Liver (tissue), 9 donors: ENCODE measurements around the gene EPB41L4A. TPM values are rescaled to one million over a fixed set of nuclear protein-coding genes. Genes with fewer than 3 reads are reported as not detected.

Source experiments
- DNase-seq: peaks from one replicate; pipeline ENCODE4 v3.0.0-alpha.2; 2017; ENCODE audit warnings: low spot score
- H3K27ac ChIP-seq, 2 donors: one replicate each; pipeline ENCODE4 v1.7.0; 2013; ENCODE audit warnings: inconsistent platforms in 2 of 2, low read length in 2 of 2, control low read depth in 1 of 2, low read depth in 1 of 2, mild to moderate bottlenecking in 1 of 2
- H3K27me3 ChIP-seq, 4 donors: one replicate each; pipeline versions ENCODE4 v1.6.1 to v1.7.0; 2013; ENCODE audit warnings: low read length in 3 of 4, inconsistent platforms in 1 of 4, mild to moderate bottlenecking in 1 of 4, moderate library complexity in 1 of 4; ENCODE audit not compliant: control insufficient read depth in 4 of 4, insufficient read depth in 4 of 4
- H3K36me3 ChIP-seq, 4 donors: one replicate each; pipeline versions ENCODE4 v1.6.1 to v1.7.0; 2013; ENCODE audit warnings: low read length in 3 of 4, mild to moderate bottlenecking in 3 of 4, low read depth in 1 of 4, moderate library complexity in 1 of 4; ENCODE audit not compliant: control insufficient read depth in 4 of 4, insufficient read depth in 3 of 4
- H3K4me1 ChIP-seq, 4 donors: one replicate each; pipeline versions ENCODE4 v1.6.1 to v1.7.0; 2013; ENCODE audit warnings: low read length in 3 of 4, mild to moderate bottlenecking in 3 of 4, moderate library complexity in 1 of 4; ENCODE audit not compliant: control insufficient read depth in 4 of 4, insufficient read depth in 4 of 4
- H3K4me3 ChIP-seq, 3 donors: one replicate each; pipeline versions ENCODE4 v1.6.1 to v1.7.0; 2013; ENCODE audit warnings: low read length in 3 of 3, control low read depth in 1 of 3, low read depth in 1 of 3, mild to moderate bottlenecking in 1 of 3
- H3K9ac ChIP-seq, 2 donors: one replicate each; pipeline ENCODE4 v1.7.0; 2013; ENCODE audit warnings: low read length in 2 of 2, mild to moderate bottlenecking in 2 of 2, moderate library complexity in 2 of 2, control low read depth in 1 of 2, low read depth in 1 of 2
- H3K9me3 ChIP-seq, 4 donors: one replicate each; pipeline versions ENCODE4 v1.6.1 to v1.7.0; 2013; ENCODE audit warnings: low read length in 3 of 4; ENCODE audit not compliant: control insufficient read depth in 4 of 4
- EGR1 ChIP-seq, 2 donors: IDR thresholded peaks; 2 replicates each; pipeline ENCODE4 v1.6.1; 2016 to 2018; ENCODE audit warnings: antibody characterized with exemption in 2 of 2, low read depth in 2 of 2
- FOXA1 ChIP-seq: IDR thresholded peaks from 2 replicates; pipeline ENCODE4 v1.6.1; 2016; ENCODE audit warnings: antibody characterized with exemption
- FOXA2 ChIP-seq: IDR thresholded peaks from 2 replicates; pipeline ENCODE4 v1.6.1; 2016; ENCODE audit warnings: antibody characterized with exemption
- GABPA ChIP-seq, 2 donors: IDR thresholded peaks in 1 of 2; conservative IDR thresholded peaks in 1 of 2; 2 replicates each; pipeline ENCODE4 v1.6.1; 2016; ENCODE audit warnings: antibody characterized with exemption in 2 of 2, mild to moderate bottlenecking in 1 of 2, moderate library complexity in 1 of 2
- HNF4A ChIP-seq, 2 donors: conservative IDR thresholded peaks; 2 replicates each; pipeline ENCODE4 v1.6.1; 2016; ENCODE audit warnings: antibody characterized with exemption in 2 of 2, mild to moderate bottlenecking in 2 of 2
- HNF4G ChIP-seq: IDR thresholded peaks from 2 replicates; pipeline ENCODE4 v1.6.1; 2016; ENCODE audit warnings: antibody characterized with exemption
- NR2F2 ChIP-seq: IDR thresholded peaks from 2 replicates; pipeline ENCODE4 v1.6.1; 2016; ENCODE audit warnings: antibody characterized with exemption
- RXRA ChIP-seq, 2 donors: IDR thresholded peaks; 2 replicates each; pipeline ENCODE4 v1.6.1; 2017 to 2018; ENCODE audit warnings: antibody characterized with exemption in 2 of 2, mild to moderate bottlenecking in 1 of 2
- SP1 ChIP-seq: IDR thresholded peaks from 2 replicates; pipeline ENCODE4 v1.6.1; 2018; ENCODE audit warnings: antibody characterized with exemption, mild to moderate bottlenecking
- TAF1 ChIP-seq: conservative IDR thresholded peaks from 2 replicates; pipeline ENCODE4 v1.6.1; 2016; ENCODE audit warnings: antibody characterized with exemption, mild to moderate bottlenecking
- WGBS: extraction: QIAGEN DNeasy Blood & Tissue Kit; methylation state at CpG from one replicate; pipeline ENCODE4 v1.1.7; 2013; 5-methylcytosine and 5-hydroxymethylcytosine counted together
- polyA plus RNA-seq, 2 donors: library from polyadenylated mRNA; stranded (reverse) in 1 of 2; unstranded in 1 of 2; fragments of 200-250 nt in 1 of 2; fragments of >200 nt in 1 of 2; fragmentation: Nextera tagmentation in 1 of 2; extraction: Ambion mirVana in 1 of 2; gene quantifications; one replicate each; pipeline versions ENCODE4 v1.2.1 to v1.2.3, GENCODE V29; 2013 to 2015
- total RNA-seq, 2 donors: library from RNA; depleted of rRNA; stranded (reverse); fragments of >200 nt; gene quantifications; one replicate each; pipeline ENCODE4 v1.2.3, GENCODE V29; 2014
- TF ChIP-seq, protein P1 (sequence below): IDR thresholded peaks from 2 replicates; pipeline ENCODE4 v1.6.1; 2016; ENCODE audit warnings: antibody characterized with exemption
- TF ChIP-seq, protein P2 (sequence below): IDR thresholded peaks from 2 replicates; pipeline ENCODE4 v1.6.1; 2016; ENCODE audit warnings: antibody characterized with exemption
- TF ChIP-seq, protein P3 (sequence below): IDR thresholded peaks from 2 replicates; pipeline ENCODE4 v1.6.1; 2016; ENCODE audit warnings: antibody characterized with exemption
- TF ChIP-seq, protein P4 (sequence below): IDR thresholded peaks from 2 replicates; pipeline ENCODE4 v1.6.1; 2016; ENCODE audit warnings: antibody characterized with exemption, mild to moderate bottlenecking
- donor health status: healthy.
- donor health status: healthy.
- donor health status: healthy.
- donor health status: healthy.
- donor health status: healthy.

The EPB41L4A gene
- total and polyA plus RNA-seq, 4 donors = 1.1 to 8.0 (median 3.9) TPM

DNA sequence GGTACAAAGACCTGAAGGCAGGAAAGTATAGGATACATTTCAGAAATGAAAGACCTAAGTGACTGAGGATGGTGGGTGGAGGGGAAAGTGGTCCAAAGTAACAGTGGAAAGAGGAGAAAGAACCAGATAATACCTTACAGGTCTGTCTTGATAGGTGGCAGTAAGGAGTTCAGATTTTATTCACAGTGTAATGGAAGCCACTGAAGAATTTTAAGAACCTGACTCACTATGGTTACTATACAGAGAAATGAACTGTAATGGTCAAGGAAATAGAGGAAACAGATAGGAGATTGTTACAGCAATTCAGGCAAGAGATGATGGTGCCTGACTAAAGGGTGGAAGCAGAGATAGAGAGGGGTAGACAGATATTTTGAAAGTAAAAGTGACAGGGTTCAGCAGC is 46.5 kb downstream of the EPB41L4A start:
- no peak overlapping the region for H3K27ac ChIP-seq
- no peak overlapping the region for H3K9ac ChIP-seq
- DNase-seq = no peak
- TF ChIP-seq HNF4G (no peak), TAF1 (no peak), HNF4A (conservative IDR thresholded peaks at IDR 0.05) (no peak), GABPA (IDR thresholded peaks at IDR 0.05 in 1 of 2, conservative IDR thresholded peaks at IDR 0.05 in 1 of 2) (no peak)
- TF ChIP-seq, protein P1, sequence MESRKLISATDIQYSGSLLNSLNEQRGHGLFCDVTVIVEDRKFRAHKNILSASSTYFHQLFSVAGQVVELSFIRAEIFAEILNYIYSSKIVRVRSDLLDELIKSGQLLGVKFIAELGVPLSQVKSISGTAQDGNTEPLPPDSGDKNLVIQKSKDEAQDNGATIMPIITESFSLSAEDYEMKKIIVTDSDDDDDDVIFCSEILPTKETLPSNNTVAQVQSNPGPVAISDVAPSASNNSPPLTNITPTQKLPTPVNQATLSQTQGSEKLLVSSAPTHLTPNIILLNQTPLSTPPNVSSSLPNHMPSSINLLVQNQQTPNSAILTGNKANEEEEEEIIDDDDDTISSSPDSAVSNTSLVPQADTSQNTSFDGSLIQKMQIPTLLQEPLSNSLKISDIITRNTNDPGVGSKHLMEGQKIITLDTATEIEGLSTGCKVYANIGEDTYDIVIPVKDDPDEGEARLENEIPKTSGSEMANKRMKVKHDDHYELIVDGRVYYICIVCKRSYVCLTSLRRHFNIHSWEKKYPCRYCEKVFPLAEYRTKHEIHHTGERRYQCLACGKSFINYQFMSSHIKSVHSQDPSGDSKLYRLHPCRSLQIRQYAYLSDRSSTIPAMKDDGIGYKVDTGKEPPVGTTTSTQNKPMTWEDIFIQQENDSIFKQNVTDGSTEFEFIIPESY = no peak
- no peaks in the 10 kb centered on the region for H3K4me1 ChIP-seq
- no peak overlapping the region for H3K4me3 ChIP-seq
- no peaks in the 10 kb centered on the region for H3K9me3 ChIP-seq
- no peaks in the 10 kb centered on the region for H3K27me3 ChIP-seq
- no peaks in the 10 kb centered on the region for H3K36me3 ChIP-seq

DNA sequence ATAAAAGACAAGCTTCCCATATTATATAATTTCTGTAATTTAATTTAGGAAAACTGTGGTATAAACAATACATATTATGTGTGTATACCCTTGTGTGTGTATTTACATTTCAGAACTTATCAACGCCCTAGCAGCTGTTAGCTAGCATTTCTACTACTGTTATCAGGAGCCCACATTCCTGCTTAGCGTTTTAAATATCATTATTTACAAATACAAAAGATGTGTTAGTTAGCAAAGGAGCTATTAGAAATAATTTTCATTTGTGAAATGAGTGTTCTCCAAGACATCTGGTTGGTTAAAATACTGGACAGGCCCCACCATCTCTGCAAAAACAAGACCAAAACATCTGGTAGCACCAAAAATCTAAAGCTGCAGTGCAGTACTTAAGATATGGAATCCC is 48.0 kb downstream of the EPB41L4A start:
- no peak overlapping the region for H3K4me3 ChIP-seq
- H3K9ac ChIP-seq = no peak overlapping the region
- H3K27ac ChIP-seq = no peak overlapping the region
- H3K27me3 ChIP-seq = no peaks in the 10 kb centered on the region
- H3K4me1 ChIP-seq = no peaks in the 10 kb centered on the region
- DNase-seq = no peak
- whole genome bisulfite sequencing = 57% methylated on average over 2 of the region's 2 CpGs
- no peaks in the 10 kb centered on the region for H3K36me3 ChIP-seq
- H3K9me3 ChIP-seq = no peaks in the 10 kb centered on the region
- TF ChIP-seq FOXA1 (no peak), GABPA (IDR thresholded peaks at IDR 0.05 in 1 of 2, conservative IDR thresholded peaks at IDR 0.05 in 1 of 2) (no peak), RXRA (IDR thresholded peaks at IDR 0.05) (no peak), SP1 (no peak), FOXA2 (no peak)
- TF ChIP-seq, protein P2, sequence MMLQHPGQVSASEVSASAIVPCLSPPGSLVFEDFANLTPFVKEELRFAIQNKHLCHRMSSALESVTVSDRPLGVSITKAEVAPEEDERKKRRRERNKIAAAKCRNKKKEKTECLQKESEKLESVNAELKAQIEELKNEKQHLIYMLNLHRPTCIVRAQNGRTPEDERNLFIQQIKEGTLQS = no peak

DNA sequence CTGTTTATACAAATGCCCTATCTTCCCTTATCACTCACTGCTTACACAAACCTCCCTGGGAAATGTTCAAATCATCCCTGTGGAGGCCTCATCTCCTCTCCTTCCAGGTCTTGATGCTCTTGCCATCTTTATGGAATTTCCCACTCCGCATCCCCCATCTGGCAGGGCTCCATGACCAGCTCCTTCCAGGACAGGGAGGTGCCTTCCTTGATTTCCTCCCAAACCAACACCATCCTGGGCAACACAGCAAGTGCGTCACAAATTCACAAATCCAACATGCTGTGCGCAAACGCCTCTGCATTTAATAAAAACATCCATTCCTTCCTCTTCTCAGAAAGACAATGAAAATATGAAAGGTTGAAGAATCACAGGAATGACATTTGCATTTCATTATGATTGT is 51.7 kb downstream of the EPB41L4A start:
- no peaks in the 10 kb centered on the region for H3K36me3 ChIP-seq
- H3K9me3 ChIP-seq = no peaks in the 10 kb centered on the region
- 83% methylated on average over 4 of the region's 4 CpGs for WGBS
- no peak for DNase-seq
- H3K27ac ChIP-seq = no peak overlapping the region
- TF ChIP-seq FOXA2 (no peak), EGR1 (IDR thresholded peaks at IDR 0.05; ENCODE audit: low read depth in 2 of 2) (no peak), GABPA (IDR thresholded peaks at IDR 0.05 in 1 of 2, conservative IDR thresholded peaks at IDR 0.05 in 1 of 2) (no peak), NR2F2 (no peak), HNF4A (conservative IDR thresholded peaks at IDR 0.05) (no peak), SP1 (no peak)
- TF ChIP-seq, protein P3, sequence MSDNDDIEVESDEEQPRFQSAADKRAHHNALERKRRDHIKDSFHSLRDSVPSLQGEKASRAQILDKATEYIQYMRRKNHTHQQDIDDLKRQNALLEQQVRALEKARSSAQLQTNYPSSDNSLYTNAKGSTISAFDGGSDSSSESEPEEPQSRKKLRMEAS = no peak
- TF ChIP-seq, protein P4, sequence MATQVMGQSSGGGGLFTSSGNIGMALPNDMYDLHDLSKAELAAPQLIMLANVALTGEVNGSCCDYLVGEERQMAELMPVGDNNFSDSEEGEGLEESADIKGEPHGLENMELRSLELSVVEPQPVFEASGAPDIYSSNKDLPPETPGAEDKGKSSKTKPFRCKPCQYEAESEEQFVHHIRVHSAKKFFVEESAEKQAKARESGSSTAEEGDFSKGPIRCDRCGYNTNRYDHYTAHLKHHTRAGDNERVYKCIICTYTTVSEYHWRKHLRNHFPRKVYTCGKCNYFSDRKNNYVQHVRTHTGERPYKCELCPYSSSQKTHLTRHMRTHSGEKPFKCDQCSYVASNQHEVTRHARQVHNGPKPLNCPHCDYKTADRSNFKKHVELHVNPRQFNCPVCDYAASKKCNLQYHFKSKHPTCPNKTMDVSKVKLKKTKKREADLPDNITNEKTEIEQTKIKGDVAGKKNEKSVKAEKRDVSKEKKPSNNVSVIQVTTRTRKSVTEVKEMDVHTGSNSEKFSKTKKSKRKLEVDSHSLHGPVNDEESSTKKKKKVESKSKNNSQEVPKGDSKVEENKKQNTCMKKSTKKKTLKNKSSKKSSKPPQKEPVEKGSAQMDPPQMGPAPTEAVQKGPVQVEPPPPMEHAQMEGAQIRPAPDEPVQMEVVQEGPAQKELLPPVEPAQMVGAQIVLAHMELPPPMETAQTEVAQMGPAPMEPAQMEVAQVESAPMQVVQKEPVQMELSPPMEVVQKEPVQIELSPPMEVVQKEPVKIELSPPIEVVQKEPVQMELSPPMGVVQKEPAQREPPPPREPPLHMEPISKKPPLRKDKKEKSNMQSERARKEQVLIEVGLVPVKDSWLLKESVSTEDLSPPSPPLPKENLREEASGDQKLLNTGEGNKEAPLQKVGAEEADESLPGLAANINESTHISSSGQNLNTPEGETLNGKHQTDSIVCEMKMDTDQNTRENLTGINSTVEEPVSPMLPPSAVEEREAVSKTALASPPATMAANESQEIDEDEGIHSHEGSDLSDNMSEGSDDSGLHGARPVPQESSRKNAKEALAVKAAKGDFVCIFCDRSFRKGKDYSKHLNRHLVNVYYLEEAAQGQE = no peak
- TF ChIP-seq, protein P1 = no peak
- H3K4me1 ChIP-seq = no peaks in the 10 kb centered on the region
- no peaks in the 10 kb centered on the region for H3K27me3 ChIP-seq
- no peak overlapping the region for H3K9ac ChIP-seq
- no peak overlapping the region for H3K4me3 ChIP-seq
